ENCODE measurements around the gene RBM14.
"Not testable (repeated sequence)": the region's sequence is repeated elsewhere in the genome, so short reads cannot be mapped to it uniquely, and the experiment has no call there.

RBM14 gene, protein sequence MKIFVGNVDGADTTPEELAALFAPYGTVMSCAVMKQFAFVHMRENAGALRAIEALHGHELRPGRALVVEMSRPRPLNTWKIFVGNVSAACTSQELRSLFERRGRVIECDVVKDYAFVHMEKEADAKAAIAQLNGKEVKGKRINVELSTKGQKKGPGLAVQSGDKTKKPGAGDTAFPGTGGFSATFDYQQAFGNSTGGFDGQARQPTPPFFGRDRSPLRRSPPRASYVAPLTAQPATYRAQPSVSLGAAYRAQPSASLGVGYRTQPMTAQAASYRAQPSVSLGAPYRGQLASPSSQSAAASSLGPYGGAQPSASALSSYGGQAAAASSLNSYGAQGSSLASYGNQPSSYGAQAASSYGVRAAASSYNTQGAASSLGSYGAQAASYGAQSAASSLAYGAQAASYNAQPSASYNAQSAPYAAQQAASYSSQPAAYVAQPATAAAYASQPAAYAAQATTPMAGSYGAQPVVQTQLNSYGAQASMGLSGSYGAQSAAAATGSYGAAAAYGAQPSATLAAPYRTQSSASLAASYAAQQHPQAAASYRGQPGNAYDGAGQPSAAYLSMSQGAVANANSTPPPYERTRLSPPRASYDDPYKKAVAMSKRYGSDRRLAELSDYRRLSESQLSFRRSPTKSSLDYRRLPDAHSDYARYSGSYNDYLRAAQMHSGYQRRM

GRCh38 chr11:66616379-66617154 lies at the start of gene RBM14:
Gene RBM14, plus strand, starts transcription at chr11:66616630. Its CDS starts 91 bp downstream, at chr11:66616721.
- DNase-seq = peak; percentile 93

GRCh38 chr11:66567787-66568123 lies 48.7 kb upstream of the RBM14 start:
- no peak for DNase-seq

- DNase-seq = peak; percentile 43
Observed at GRCh38 chr11:66568124-66568916, 48.1 kb upstream of the RBM14 start, which contains the start of gene CTSF. Gene CTSF, minus strand, starts transcription at chr11:66568606. Its CDS starts 120 bp downstream, at chr11:66568486.

DNA sequence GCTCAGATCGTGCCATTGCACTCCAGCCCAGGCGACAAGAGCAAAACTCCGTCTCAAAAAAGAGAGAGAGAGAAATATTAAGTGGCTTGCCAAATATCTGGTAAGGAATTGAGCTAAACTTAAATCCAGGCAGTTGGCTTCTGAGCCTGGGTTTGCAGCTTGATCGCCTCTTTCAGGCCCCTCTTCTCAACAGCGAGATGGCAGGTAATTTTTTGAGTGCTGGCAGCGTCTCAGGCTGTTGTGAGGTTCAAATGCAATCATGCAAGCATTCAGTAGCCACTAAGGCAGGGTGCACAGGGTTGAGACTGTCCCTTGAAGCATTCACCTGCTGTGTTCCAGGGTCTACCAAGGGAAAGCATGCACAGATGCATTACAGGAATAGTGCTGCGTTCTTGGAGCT lies 47.4 kb upstream of the RBM14 start:
- no peak for DNase-seq

- no peak for DNase-seq
Observed at GRCh38 chr11:66570079-66570849, 46.2 kb upstream of the RBM14 start.

DNA sequence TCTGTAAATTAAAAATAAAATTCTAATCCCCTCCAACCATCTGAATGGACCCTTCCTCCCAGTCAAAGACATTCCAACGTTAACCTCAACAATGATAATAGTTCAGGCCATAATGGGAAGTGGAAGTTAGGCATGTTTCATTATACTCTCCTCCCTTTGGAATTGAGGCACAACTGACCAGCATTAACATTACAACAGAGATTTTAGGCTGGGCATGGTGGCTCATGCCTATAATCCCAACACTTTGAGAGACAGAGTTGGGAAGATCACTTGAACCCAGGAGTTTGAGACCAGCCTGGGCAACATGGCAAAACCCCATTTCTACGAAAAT lies 45.6 kb upstream of the RBM14 start:
- DNase-seq = no peak

DNA sequence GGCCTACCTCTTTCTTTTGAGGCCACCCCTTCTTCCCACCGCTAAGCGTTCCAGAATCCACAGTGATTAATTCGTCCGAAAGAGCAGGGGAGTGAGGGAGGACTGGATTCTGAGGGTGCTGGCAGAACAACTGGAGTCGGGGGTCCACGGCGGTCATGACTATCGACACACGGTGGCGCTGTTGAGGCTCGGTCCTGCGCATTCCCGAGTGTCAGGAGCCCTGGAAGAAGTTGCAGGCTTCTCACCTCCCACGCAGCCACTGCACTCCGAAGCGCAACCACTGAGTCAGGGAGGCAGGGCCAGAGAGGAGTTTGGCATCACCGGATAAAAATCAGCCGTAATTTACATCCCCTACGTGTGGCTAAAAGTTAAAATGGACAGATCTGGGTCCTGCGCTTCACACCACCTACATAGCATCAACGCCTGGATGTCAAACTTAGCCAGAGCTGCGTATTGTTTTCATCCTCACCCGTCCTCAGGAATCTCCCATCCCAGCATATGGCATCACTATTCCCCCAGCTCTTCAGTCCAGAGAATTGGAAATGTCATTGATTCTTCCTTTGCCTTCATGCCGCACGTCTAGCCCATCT lies 37.3 kb upstream of the RBM14 start:
- no peak for DNase-seq

GRCh38 chr11:66580803-66581202 lies 35.6 kb upstream of the RBM14 start:
- no peak for DNase-seq

GRCh38 chr11:66581261-66581660 lies 35.2 kb upstream of the RBM14 start:
- DNase-seq = no peak

GRCh38 chr11:66582565-66583147 lies 33.8 kb upstream of the RBM14 start:
- not testable (repeated sequence) for DNase-seq

- not testable (repeated sequence) for DNase-seq
Observed at GRCh38 chr11:66585447-66585846, 31.0 kb upstream of the RBM14 start.

- DNase-seq = no peak
Observed at GRCh38 chr11:66586136-66586535, 30.3 kb upstream of the RBM14 start.

- DNase-seq = not testable (repeated sequence)
Observed at GRCh38 chr11:66589315-66589714, 27.1 kb upstream of the RBM14 start.

- DNase-seq = no peak
Observed at GRCh38 chr11:66589996-66590675, 26.3 kb upstream of the RBM14 start.

DNA sequence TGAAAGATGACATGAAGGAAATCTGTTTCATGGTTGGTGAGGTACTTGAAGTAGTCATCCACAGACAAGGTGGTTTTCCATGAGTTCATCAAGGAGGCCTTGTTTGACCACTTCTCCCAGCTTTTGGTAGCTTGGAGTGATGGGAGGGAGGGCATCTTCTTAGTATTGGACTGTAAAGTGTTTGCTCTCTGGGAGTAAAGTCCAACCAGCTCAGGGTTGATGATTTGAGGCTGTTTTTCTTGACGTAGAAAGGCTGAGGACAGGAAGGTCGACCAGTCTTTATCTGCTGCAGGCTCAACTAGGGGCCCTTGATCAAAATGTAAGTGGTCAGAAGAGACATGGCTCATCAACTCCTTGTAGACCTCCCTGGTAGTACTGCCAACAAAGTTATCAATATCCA lies 25.3 kb upstream of the RBM14 start:
- no peak for DNase-seq

DNA sequence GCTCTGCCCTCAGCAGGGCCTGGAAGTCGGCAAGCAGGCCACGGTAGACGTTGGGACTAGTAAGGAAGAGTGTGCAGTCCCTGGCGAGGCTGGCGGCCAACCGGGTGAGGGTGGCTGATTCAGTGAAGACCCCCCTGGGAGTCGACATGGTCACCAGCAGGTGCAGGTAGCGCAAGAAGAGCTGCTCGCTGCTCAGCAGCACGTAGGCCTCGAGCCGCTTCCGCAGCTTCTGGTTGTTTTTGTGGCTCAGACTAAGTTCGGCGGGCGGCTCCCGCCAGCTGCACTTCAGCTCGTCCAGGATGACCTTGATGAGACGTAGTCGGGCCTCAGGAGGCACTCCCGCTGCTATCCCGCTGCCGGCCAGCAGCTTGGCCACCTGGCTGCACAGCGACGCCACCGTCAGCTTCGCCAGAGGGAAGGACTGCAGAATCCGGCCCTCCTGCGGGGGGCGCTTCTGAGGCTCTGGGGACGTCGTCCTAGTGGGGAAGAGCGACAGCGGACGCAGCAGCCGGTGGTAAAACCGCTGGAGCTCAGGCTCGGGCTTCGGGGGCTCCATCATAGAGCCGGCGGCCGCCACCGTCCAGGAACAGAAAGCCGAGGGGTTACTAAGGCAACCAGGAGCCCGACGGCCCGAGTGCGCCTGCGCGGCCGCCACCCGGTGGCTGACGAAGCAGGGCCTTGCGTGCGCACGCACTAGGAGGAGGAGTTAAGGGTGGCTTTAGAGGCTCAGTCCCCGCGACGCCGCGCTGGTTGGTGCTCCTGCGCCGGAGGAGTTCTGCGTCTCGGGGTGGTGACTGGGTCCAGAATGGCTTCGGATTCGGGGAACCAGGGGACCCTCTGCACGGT lies 23.8 kb upstream of the RBM14 start, which contains the start of the genes CCDC87 and CCS:
Gene CCDC87, minus strand, starts transcription at position 607 of the 846 bp plus-strand sequence. Its CDS starts 48 bp downstream, at position 559.
Gene CCS, plus strand, starts transcription at position 729 of the 846 bp plus-strand sequence. Its CDS starts 77 bp downstream, at position 806.
- peak; percentile 65 for DNase-seq

DNA sequence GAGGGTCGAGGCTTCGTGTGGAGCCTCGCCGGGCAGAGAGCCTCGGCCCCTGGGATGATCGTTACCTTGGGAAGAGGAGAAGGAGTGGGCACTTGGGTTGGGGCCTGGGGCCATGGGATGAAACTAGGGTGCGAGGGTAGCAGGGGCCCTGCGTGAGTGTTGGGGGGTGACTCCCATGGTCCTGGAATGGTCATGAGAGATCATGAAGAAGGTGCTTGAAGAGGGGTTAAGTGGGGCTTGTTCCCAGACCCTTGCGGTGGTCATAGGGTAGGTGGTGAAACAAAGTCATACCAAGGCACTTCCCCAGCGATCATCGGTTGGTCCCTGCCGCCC lies 23.2 kb upstream of the RBM14 start:
- DNase-seq = no peak

DNA sequence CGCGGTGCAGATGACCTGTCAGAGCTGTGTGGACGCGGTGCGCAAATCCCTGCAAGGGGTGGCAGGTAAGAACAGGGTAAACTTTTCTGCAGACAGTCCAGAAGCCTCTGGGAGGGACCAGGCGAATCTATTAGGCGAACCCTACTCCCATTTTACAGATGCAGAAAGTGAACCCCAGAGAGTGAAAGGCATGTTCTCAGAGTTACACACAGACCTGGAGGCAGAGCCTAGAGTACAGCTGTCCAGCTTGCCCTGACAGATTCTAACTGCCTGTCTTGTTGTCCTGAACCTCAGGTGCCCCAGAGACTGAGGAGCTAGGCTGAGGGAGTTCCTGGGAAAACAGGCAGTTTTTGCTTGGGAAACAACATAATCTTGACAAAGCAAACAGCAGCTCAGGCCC lies 22.8 kb upstream of the RBM14 start:
- no peak for DNase-seq

GRCh38 chr11:66595245-66595904 lies 21.1 kb upstream of the RBM14 start:
- DNase-seq = no peak
